GM10248 (cell line): Measurements from ENCODE around the gene JADE1.

Experiments used
- CTCF ChIA-PET: fragments of 300-600 bp; sonication (Branson Sonifier 250); formaldehyde crosslinking; extraction: SDS; loops from one replicate; lab custom pipeline; 2021; ENCODE audit warnings: antibody characterized with exemption; lab: Yijun Ruan, JAX
- POLR2A ChIA-PET: fragments of 350-650 bp; sonication (Branson Sonifier 250); formaldehyde crosslinking; extraction: SDS; loops from one replicate; lab custom pipeline; 2020; ENCODE audit warnings: antibody characterized with exemption; lab: Yijun Ruan, JAX
- DNase-seq: peaks from one replicate; pipeline ENCODE4 v3.0.0; 2012; ENCODE audit errors: extremely low spot score
- TF ChIP-seq, protein P1 (sequence below): IDR thresholded peaks from 2 replicates; pipeline ENCODE4 v1.5.1; 2012; ENCODE audit warnings: mild to moderate bottlenecking, low read depth; ENCODE audit errors: extremely low read depth, missing control alignments, control extremely low read depth

JADE1 gene

DNA sequence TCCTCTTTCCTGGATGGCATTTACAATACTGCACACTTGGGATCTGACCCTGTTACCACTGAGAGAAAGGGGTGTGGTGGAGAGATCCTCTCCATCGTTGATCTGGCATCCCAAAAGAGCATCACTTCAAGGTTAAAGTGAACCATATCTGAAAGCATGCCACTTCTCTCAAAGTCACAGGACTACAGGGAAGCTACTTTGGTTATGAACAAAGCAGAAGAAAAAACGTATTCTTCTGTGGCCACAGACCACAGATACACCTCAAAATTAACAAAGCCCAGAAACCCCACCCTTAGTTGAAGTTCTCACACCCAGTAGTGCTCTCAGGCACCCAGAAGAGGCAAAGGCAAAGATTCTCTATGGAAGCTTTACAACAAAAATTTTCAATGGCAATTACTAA, 108.3 kb downstream of the JADE1 start:
- peak; percentile 25 for DNase-seq
- ChIA-PET POLR2A (interaction anchor here (0.5 kb wide), 1 partner anchor 108 kb away, joined by 5 read pairs; no protein-coding TSS in a partner anchor), CTCF (no interaction called here)
- TF ChIP-seq, protein P1, sequence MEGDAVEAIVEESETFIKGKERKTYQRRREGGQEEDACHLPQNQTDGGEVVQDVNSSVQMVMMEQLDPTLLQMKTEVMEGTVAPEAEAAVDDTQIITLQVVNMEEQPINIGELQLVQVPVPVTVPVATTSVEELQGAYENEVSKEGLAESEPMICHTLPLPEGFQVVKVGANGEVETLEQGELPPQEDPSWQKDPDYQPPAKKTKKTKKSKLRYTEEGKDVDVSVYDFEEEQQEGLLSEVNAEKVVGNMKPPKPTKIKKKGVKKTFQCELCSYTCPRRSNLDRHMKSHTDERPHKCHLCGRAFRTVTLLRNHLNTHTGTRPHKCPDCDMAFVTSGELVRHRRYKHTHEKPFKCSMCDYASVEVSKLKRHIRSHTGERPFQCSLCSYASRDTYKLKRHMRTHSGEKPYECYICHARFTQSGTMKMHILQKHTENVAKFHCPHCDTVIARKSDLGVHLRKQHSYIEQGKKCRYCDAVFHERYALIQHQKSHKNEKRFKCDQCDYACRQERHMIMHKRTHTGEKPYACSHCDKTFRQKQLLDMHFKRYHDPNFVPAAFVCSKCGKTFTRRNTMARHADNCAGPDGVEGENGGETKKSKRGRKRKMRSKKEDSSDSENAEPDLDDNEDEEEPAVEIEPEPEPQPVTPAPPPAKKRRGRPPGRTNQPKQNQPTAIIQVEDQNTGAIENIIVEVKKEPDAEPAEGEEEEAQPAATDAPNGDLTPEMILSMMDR, result no peak

DNA sequence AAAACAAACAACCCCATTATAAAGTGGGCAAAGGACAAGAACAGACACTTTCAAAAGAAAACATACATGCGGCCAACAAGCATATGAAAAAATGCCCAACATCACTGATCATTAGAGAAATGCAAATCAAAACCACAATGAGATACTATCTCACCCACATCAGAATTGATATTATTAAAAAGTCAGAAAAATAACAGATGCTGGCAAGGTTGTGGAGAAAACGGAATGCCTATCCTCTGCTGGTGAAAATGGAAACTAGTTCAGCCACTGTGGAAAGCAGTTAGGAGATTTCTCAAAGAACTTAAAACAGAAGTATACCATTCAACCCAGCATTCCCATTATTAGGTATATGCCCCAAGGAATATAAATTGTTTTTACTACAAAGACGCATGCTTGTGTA, 112.5 kb downstream of the JADE1 start:
- CTCF ChIA-PET, result no interaction called here
- POLR2A ChIA-PET, result no interaction called here
- no peak for DNase-seq
- TF ChIP-seq, protein P1, result no peak
